Heart left ventricle (tissue), 16 donors: Measurements from ENCODE around the gene SLCO3A1. TPM values are rescaled to one million over a fixed set of nuclear protein-coding genes. Genes with fewer than 3 reads are reported as not detected.
A peak's percentile ranks its signal among the peaks of the same experiment; 100 is the strongest.

Experiments used
- ATAC-seq, 4 donors: fragments of 200-7000 bp; cut with Tn5 transposase; one replicate each; pipeline ENCODE4 v1.9.1; 2020 to 2022; ENCODE audit warnings: moderate library complexity in 4 of 4, mild to moderate bottlenecking in 3 of 4, moderate number of reproducible peaks in 1 of 4
- DNase-seq, 5 donors: peaks; one replicate each; pipeline ENCODE4 v3.0.0-alpha.2; 2020
- H3K27ac ChIP-seq, 12 donors: fragments of 200-600 bp; sonication (generic) in 4 of 12; one replicate each; pipeline versions ENCODE4 v1.5.0 to v1.8.0; 2016 to 2022; ENCODE audit warnings: mild to moderate bottlenecking in 2 of 12
- H3K27me3 ChIP-seq, 9 donors: fragments of 200-600 bp; sonication (generic) in 2 of 9; one replicate each; pipeline versions ENCODE4 v1.5.1 to v1.8.0; 2016 to 2022; ENCODE audit warnings: mild to moderate bottlenecking in 3 of 9
- H3K36me3 ChIP-seq, 9 donors: fragments of 200-600 bp; sonication (generic) in 2 of 9; one replicate each; pipeline versions ENCODE4 v1.5.0 to v1.8.0; 2018 to 2022; ENCODE audit warnings: mild to moderate bottlenecking in 2 of 9
- H3K4me1 ChIP-seq, 12 donors: fragments of 200-600 bp; sonication (generic) in 4 of 12; one replicate each; pipeline versions ENCODE4 v1.5.0 to v1.8.0; 2016 to 2022; ENCODE audit warnings: mild to moderate bottlenecking in 3 of 12
- H3K4me3 ChIP-seq, 12 donors: fragments of 200-600 bp; sonication (generic) in 4 of 12; one replicate each; pipeline versions ENCODE4 v1.5.0 to v1.8.0; 2017 to 2022; ENCODE audit warnings: mild to moderate bottlenecking in 9 of 12, moderate library complexity in 4 of 12
- H3K9me3 ChIP-seq, 12 donors: fragments of 200-600 bp; sonication (generic) in 4 of 12; one replicate each; pipeline versions ENCODE4 v1.5.0 to v1.8.0; 2016 to 2022; ENCODE audit warnings: mild to moderate bottlenecking in 1 of 12
- POLR2A ChIP-seq, 2 donors: fragments of 450-650 bp; IDR thresholded peaks; one replicate each; pipeline ENCODE4 v1.6.1; 2017; ENCODE audit warnings: antibody characterized with exemption in 2 of 2, mild to moderate bottlenecking in 2 of 2, moderate library complexity in 2 of 2
- whole genome bisulfite sequencing, 4 donors: extraction: QIAGEN DNeasy Blood & Tissue Kit in 2 of 4; methylation state at CpG; one replicate each; pipeline versions ENCODE4 v1.1.5 to v1.1.7; 2013 to 2018; 5-methylcytosine and 5-hydroxymethylcytosine counted together
- intact Hi-C, 10 donors: fragments of 100-400 bp; cut with DNase I; formaldehyde crosslinking; loops; one replicate each; pipeline versions ENCODE4 v1.11.1 to v1.14.2; 2022
- polyA plus RNA-seq, 2 donors: library from polyadenylated mRNA; stranded (reverse); fragments of 200-250 nt; gene quantifications; one replicate each; pipeline ENCODE4 v1.2.3, GENCODE V29; 2013
- total RNA-seq, 9 donors: library from RNA; depleted of rRNA in 2 of 9; stranded (reverse); fragments of >200 nt in 2 of 9; fragmentation: NEBNext Ultra II Directional in 3 of 9; extraction: Animal tissue kit (Norgen Biotek cat#: 25700) in 3 of 9; gene quantifications; one replicate each; pipeline versions ENCODE4 v1.1.0 to v1.2.4, GENCODE V29; 2016 to 2023
- TF ChIP-seq, protein P1 (sequence below), 12 donors: fragments of 200-600 bp; sonication (generic) in 4 of 12; IDR thresholded peaks; one replicate each; pipeline versions ENCODE4 v1.5.0 to v1.8.0; 2018 to 2022; ENCODE audit warnings: antibody characterized with exemption in 12 of 12, mild to moderate bottlenecking in 5 of 12
- donor health status: ischemic (EF 13 %, LVEDD 7.1; RV severe dilation, severe dysfunction).
- donor health status: healthy with polysubstance abuse.
- donor health status: DM: no; HTN: yes; CAD: no.
- donor health status: DM: no; HTN: no; CAD: no.
- donor health status: ischemic (EF 25% LVEDD 6.9; RV normal size, moderate dysfunction).
- donor health status: ischemic (EF 25% LVEDD 5.7; RV mildly dilated, moderate dysfunction).
- donor health status: healthy.
- donor health status: DM: yes; HTN: yes; CAD: no.
- donor health status: ischemic (EF 35%, LVEDD 5.7; RV mildly dilated, moderate dysfunction).
- donor health status: nonischemic (EF 11% LVEDD 7.7; RV severe dilation, severe dysfunction).
- donor health status: DM: yes; HTN: yes; CAD: no.
- donor health status: PGD.
- donor health status: ischemic (EF 29% LVEDD 5.4; RV normal size, mild dysfunction).
- donor health status: nonischemic (EF 23%, LVEDD 6.1; RV moderate dilation, normal function).

Gene SLCO3A1
- total and polyA plus RNA-seq, 11 donors: 26.3 to 64.2 (median 50.2) TPM

- no peaks in the 10 kb centered on the region for H3K9me3 ChIP-seq
- no peaks in the 10 kb centered on the region for H3K36me3 ChIP-seq
- ATAC-seq (peak in 3 of 4 donors; percentile 14 to 29 (median 22)), DNase-seq (no peak)
- intact Hi-C loops: loop anchor here in 2 of 10 donors (5.0 kb wide), 2 partner anchors 37 to 87 kb away; no protein-coding TSS in a partner anchor
- H3K4me3 ChIP-seq: no peak overlapping the region
- TF ChIP-seq POLR2A (IDR thresholded peaks at IDR 0.05): no peak
- TF ChIP-seq, protein P1, sequence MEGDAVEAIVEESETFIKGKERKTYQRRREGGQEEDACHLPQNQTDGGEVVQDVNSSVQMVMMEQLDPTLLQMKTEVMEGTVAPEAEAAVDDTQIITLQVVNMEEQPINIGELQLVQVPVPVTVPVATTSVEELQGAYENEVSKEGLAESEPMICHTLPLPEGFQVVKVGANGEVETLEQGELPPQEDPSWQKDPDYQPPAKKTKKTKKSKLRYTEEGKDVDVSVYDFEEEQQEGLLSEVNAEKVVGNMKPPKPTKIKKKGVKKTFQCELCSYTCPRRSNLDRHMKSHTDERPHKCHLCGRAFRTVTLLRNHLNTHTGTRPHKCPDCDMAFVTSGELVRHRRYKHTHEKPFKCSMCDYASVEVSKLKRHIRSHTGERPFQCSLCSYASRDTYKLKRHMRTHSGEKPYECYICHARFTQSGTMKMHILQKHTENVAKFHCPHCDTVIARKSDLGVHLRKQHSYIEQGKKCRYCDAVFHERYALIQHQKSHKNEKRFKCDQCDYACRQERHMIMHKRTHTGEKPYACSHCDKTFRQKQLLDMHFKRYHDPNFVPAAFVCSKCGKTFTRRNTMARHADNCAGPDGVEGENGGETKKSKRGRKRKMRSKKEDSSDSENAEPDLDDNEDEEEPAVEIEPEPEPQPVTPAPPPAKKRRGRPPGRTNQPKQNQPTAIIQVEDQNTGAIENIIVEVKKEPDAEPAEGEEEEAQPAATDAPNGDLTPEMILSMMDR (IDR thresholded peaks at IDR 0.05): peak in 8 of 12 donors; percentile 14 to 42 (median 26)
- peaks cover 3 to 83% (median 46%) of the 10 kb centered on the region in 12 donors for H3K4me1 ChIP-seq
- WGBS, 4 donors: 87 to 95% (median 90%) methylated on average over 7 of the region's 7 CpGs
- no peak overlapping the region for H3K27ac ChIP-seq
- no peaks in the 10 kb centered on the region for H3K27me3 ChIP-seq
Measured at GRCh38 chr15:91885714-91886270, 32.3 kb downstream of the SLCO3A1 start.

GRCh38 chr15:91886878-91887277, 33.4 kb downstream of the SLCO3A1 start:
- H3K4me1 ChIP-seq: peaks cover 3 to 82% (median 48%) of the 10 kb centered on the region in 12 donors
- peak overlapping the region in 7 of 12 donors; percentile 30 to 59 (median 44) for H3K27ac ChIP-seq
- 34 to 47% (median 42%) methylated on average over 3 of the region's 3 CpGs for WGBS, 4 donors
- TF ChIP-seq, protein P1 (IDR thresholded peaks at IDR 0.05): no peak
- no peak for TF ChIP-seq POLR2A (IDR thresholded peaks at IDR 0.05)
- H3K4me3 ChIP-seq: no peak overlapping the region
- DNase-seq (no peak), ATAC-seq (no peak)
- H3K9me3 ChIP-seq: no peaks in the 10 kb centered on the region
- intact Hi-C loops: loop anchor here in 2 of 10 donors (5.0 kb wide), 2 partner anchors 35 to 85 kb away; no protein-coding TSS in a partner anchor
- no peaks in the 10 kb centered on the region for H3K27me3 ChIP-seq
- no peaks in the 10 kb centered on the region for H3K36me3 ChIP-seq

DNA sequence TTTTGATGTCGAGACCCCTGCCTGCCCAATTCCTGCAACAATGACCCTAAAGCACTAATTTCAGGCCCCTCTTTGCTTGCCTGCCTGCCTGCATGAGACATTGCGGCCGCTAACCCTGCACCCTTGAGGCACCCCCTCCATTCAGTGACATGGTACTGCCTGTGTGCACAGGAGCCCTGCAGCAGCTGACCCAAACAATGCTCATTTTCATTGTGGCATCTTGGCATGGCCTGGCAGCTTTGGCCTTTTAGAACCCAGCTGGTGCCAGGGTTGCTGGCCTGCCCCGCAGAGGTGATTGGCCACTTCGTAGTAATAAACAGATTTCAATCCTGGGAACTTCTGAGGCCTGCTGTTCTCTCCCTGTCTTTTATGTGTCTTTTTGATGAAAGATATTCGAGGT, 33.8 kb downstream of the SLCO3A1 start:
- Histone ChIP-seq H3K4me1 (peaks cover 3 to 82% (median 51%) of the 10 kb centered on the region in 12 donors), H3K4me3 (no peak overlapping the region), H3K27ac (peak overlapping the region in 8 of 12 donors; percentile 30 to 59 (median 44)), H3K36me3 (peaks cover 0 to under 1% (median 0%) of the 10 kb centered on the region in 9 donors), H3K27me3 (no peaks in the 10 kb centered on the region), H3K9me3 (no peaks in the 10 kb centered on the region)
- TF ChIP-seq POLR2A (IDR thresholded peaks at IDR 0.05): no peak
- TF ChIP-seq, protein P1 (IDR thresholded peaks at IDR 0.05): no peak
- DNase-seq (peak in 4 of 5 donors; percentile 46 to 73 (median 52)), ATAC-seq (peak; percentile 58 to 78 (median 75))
- intact Hi-C loops: loop anchor here in 2 of 10 donors (5.0 kb wide), 2 partner anchors 35 to 85 kb away; no protein-coding TSS in a partner anchor
- 31 to 61% (median 49%) methylated on average over 6 of the region's 6 CpGs for WGBS, 4 donors

DNA sequence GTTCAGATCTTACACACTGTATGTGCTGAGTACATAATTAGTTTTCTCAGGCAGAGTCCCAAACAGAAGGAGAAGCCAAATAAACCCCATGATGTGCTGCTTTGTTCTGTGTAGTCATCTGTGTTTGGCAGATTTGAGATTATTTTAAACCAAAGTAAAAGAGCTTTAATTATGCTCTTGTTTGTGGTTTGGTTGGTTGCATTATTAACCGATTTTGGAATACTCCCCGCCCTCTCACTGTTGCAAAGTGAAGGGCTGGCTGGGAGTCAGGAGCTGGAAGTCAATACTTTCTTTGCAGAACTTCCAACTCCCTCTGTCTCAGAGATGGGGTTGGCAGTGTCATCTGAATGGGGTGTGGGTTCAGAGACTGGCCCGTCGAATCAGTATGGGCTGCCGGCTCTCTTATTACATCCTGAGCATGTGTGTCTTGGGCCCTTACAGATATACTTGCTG, 34.4 kb downstream of the SLCO3A1 start:
- no peaks in the 10 kb centered on the region for H3K27me3 ChIP-seq
- no peak for DNase-seq
- no peak overlapping the region for H3K4me3 ChIP-seq
- TF ChIP-seq POLR2A (IDR thresholded peaks at IDR 0.05): no peak
- TF ChIP-seq, protein P1 (IDR thresholded peaks at IDR 0.05): no peak
- peaks cover 3 to 83% (median 51%) of the 10 kb centered on the region in 12 donors for H3K4me1 ChIP-seq
- no peak for ATAC-seq
- 41 to 52% (median 44%) methylated on average over 5 of the region's 5 CpGs for WGBS, 4 donors
- H3K36me3 ChIP-seq: peaks cover 0 to 6% (median 0%) of the 10 kb centered on the region in 9 donors
- peaks cover 0 to 5% (median 0%) of the 10 kb centered on the region in 12 donors for H3K9me3 ChIP-seq
- intact Hi-C loops: loop anchor here in 2 of 10 donors (5.0 kb wide), 2 partner anchors 34 to 84 kb away; no protein-coding TSS in a partner anchor
- H3K27ac ChIP-seq: peak overlapping the region in 7 of 12 donors; percentile 30 to 59 (median 41)
